ENCODE data around the gene GFRA1.

GFRA1 gene

GRCh38 chr10:116108095-116108494, 164.9 kb downstream of the GFRA1 start:
- DNase-seq (ENCODE audit: low spot score) (no peak), FAIRE-seq (no peak)

GRCh38 chr10:116106611-116107010, 166.4 kb downstream of the GFRA1 start:
- DNase-seq (ENCODE audit: low spot score) (no peak), FAIRE-seq (no peak)

- no peak for FAIRE-seq
- no peak for DNase-seq (ENCODE audit: low spot score)
Observed at GRCh38 chr10:116105264-116105663, 167.7 kb downstream of the GFRA1 start.

GRCh38 chr10:116104210-116104932, 168.6 kb downstream of the GFRA1 start:
- DNase-seq (ENCODE audit: low spot score) (peak; percentile 30), FAIRE-seq (no peak)

- DNase-seq (ENCODE audit: low spot score), result no peak
- FAIRE-seq, result no peak
Observed at GRCh38 chr10:116103668-116104067, 169.3 kb downstream of the GFRA1 start.

- FAIRE-seq (no peak), DNase-seq (ENCODE audit: low spot score) (peak; percentile 14)
Observed at GRCh38 chr10:116101616-116102315, 171.2 kb downstream of the GFRA1 start.

GRCh38 chr10:116100984-116101383, 172.0 kb downstream of the GFRA1 start:
- DNase-seq (ENCODE audit: low spot score) (no peak), FAIRE-seq (no peak)

- DNase-seq (ENCODE audit: low spot score) (peak; percentile 94), FAIRE-seq (peak; percentile 94)
Observed at GRCh38 chr10:116099023-116099420, 174.0 kb downstream of the GFRA1 start.

GRCh38 chr10:116098411-116099022, 174.5 kb downstream of the GFRA1 start:
- DNase-seq (ENCODE audit: low spot score), result peak; percentile 84
- FAIRE-seq, result no peak

- FAIRE-seq, result peak; percentile 66
- DNase-seq (ENCODE audit: low spot score), result peak; percentile 30
Observed at GRCh38 chr10:116097239-116097784, 175.7 kb downstream of the GFRA1 start.

GRCh38 chr10:116096526-116096925, 176.5 kb downstream of the GFRA1 start:
- no peak for DNase-seq (ENCODE audit: low spot score)
- no peak for FAIRE-seq

GRCh38 chr10:116094356-116094755, 178.7 kb downstream of the GFRA1 start:
- DNase-seq (ENCODE audit: low spot score) (no peak), FAIRE-seq (no peak)

GRCh38 chr10:116093031-116093430, 180.0 kb downstream of the GFRA1 start:
- FAIRE-seq (no peak), DNase-seq (ENCODE audit: low spot score) (no peak)

GRCh38 chr10:116088985-116089384, 184.0 kb downstream of the GFRA1 start:
- FAIRE-seq, result peak; percentile 76
- peak; percentile 54 for DNase-seq (ENCODE audit: low spot score)

- no peak for FAIRE-seq
Observed at GRCh38 chr10:116085323-116085722, 187.7 kb downstream of the GFRA1 start.

GRCh38 chr10:116084161-116084560, 188.8 kb downstream of the GFRA1 start:
- FAIRE-seq, result peak; percentile 98
- DNase-seq (ENCODE audit: low spot score), result peak; percentile 98

More at GRCh38 chr10:116085323-116085722, 187.7 kb downstream of the GFRA1 start:
- DNase-seq (ENCODE audit: low spot score), result no peak

GRCh38 chr10:116083226-116083762, 189.7 kb downstream of the GFRA1 start:
- no peak for DNase-seq (ENCODE audit: low spot score)
- no peak for FAIRE-seq

- no peak for DNase-seq (ENCODE audit: low spot score)
- FAIRE-seq, result no peak
Observed at GRCh38 chr10:116082762-116083161, 190.2 kb downstream of the GFRA1 start.

GRCh38 chr10:116082206-116082605, 190.8 kb downstream of the GFRA1 start:
- DNase-seq (ENCODE audit: low spot score) (peak; percentile 77), FAIRE-seq (peak; percentile 68)

- peak; percentile 99 for FAIRE-seq
- DNase-seq (ENCODE audit: low spot score), result peak; percentile 98
Observed at GRCh38 chr10:116080553-116080952, 192.5 kb downstream of the GFRA1 start.

GRCh38 chr10:116079355-116079754, 193.7 kb downstream of the GFRA1 start:
- FAIRE-seq, result no peak
- DNase-seq (ENCODE audit: low spot score), result no peak

- no peak for DNase-seq (ENCODE audit: low spot score)
- no peak for FAIRE-seq
Observed at GRCh38 chr10:116076621-116077020, 196.4 kb downstream of the GFRA1 start.

Data from RCC 7860 (cell line).